ENCODE data around the gene THEMIS2. TPM values are rescaled to one million over a fixed set of nuclear protein-coding genes. Genes with fewer than 3 reads are reported as not detected.
"Not testable (repeated sequence)": the region's sequence is repeated elsewhere in the genome, so short reads cannot be mapped to it uniquely, and the experiment has no call there.

Gene THEMIS2
- total RNA-seq, 3 donors from 2014 or later, result 3.8 to 17.7 (median 15.6) TPM

DNA sequence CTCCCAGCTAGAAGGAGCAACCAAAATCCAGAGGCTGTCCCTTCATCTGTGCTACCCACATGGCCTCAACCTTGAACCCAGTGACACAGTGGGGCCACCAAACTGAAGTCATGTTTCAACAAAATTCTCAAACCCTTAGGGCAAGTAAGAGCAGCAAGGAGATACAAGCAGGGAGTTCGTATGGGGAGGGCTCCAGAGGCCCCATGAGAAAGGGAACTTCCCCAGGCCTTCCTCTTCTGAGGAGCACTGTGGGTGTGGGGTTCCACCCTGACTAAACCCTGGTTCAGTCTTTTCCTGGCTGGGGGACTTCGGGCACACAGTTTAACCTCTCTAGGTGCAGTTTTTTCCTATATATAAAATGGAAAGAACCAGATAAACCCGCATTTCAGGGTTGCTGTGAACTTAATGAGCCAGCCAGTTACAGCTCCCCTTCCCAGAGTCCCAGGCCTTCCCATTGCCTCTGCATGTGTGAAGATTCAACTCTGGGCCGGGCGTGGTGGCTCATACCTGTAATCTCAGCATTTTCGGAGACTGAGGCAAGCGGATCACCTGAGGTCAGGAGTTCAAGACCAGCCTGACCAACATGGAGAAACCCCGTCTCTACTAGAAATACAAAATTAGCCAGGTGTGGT, 8.0 kb upstream of the THEMIS2 start:
- ATAC-seq (peak; percentile 36), DNase-seq (no peak)
- H3K9me3 ChIP-seq, result no peaks in the 10 kb centered on the region
- intact Hi-C loops (cut with DNase I, micrococcal nuclease), result no loop called here
- no peak overlapping the region for H3K4me3 ChIP-seq
- TF ChIP-seq, protein P1, sequence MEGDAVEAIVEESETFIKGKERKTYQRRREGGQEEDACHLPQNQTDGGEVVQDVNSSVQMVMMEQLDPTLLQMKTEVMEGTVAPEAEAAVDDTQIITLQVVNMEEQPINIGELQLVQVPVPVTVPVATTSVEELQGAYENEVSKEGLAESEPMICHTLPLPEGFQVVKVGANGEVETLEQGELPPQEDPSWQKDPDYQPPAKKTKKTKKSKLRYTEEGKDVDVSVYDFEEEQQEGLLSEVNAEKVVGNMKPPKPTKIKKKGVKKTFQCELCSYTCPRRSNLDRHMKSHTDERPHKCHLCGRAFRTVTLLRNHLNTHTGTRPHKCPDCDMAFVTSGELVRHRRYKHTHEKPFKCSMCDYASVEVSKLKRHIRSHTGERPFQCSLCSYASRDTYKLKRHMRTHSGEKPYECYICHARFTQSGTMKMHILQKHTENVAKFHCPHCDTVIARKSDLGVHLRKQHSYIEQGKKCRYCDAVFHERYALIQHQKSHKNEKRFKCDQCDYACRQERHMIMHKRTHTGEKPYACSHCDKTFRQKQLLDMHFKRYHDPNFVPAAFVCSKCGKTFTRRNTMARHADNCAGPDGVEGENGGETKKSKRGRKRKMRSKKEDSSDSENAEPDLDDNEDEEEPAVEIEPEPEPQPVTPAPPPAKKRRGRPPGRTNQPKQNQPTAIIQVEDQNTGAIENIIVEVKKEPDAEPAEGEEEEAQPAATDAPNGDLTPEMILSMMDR (IDR thresholded peaks at IDR 0.05), result no peak
- H3K36me3 ChIP-seq (ENCODE audit: low read depth), result no peaks in the 10 kb centered on the region
- H3K4me1 ChIP-seq (ENCODE audit: low read depth), result peaks cover 3% of the 10 kb centered on the region

DNA sequence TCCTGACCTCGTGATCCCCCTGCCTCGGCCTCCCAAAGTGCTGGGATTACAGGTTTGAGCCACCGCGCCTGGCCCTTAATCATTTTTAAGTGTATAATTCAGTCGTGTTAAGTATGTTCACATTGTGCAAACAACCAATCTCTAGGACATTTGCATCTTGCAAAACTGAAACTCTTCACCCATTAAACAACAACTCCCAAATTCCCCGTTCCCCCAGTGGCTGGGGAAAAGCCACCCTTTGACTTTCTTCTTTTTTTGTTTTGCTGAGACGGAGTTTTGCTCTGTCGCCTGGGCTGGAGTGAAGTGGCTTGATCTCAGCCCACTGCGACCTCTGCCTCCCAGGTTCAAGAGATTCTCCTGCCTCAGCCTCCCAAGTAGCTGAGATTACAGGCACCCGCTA, 6.5 kb upstream of the THEMIS2 start:
- ATAC-seq (no peak), DNase-seq (peak in 1 of 3 donors; percentile 23)
- Histone ChIP-seq H3K9me3 (no peaks in the 10 kb centered on the region), H3K36me3 (ENCODE audit: low read depth) (no peaks in the 10 kb centered on the region), H3K4me3 (no peak overlapping the region), H3K4me1 (ENCODE audit: low read depth) (peaks cover 7% of the 10 kb centered on the region)
- TF ChIP-seq, protein P1 (IDR thresholded peaks at IDR 0.05), result no peak
- intact Hi-C loops (cut with DNase I, micrococcal nuclease), result no loop called here

DNA sequence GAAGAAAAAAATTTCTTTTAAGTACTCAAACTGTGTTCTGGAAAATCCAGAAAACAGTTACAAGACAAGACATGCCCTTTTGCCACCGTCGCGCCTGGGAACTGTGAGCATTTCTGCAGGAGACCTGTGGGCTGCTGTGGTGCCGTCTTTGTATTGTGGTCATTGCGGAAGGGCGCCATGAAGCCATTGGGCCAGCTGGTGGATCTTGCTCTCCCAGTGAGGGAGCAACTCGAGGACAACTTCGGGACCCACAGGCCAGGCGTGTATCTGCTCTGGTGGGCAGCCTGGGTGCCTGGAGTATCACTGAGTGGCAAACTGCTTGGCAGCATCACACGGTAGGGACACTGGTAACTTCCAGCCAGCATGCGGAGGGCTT, 3.8 kb upstream of the THEMIS2 start:
- intact Hi-C loops (cut with DNase I, micrococcal nuclease), result no loop called here
- Histone ChIP-seq H3K4me1 (ENCODE audit: low read depth) (peaks cover 15% of the 10 kb centered on the region), H3K9me3 (no peaks in the 10 kb centered on the region), H3K36me3 (ENCODE audit: low read depth) (no peaks in the 10 kb centered on the region), H3K4me3 (no peak overlapping the region)
- TF ChIP-seq, protein P1 (IDR thresholded peaks at IDR 0.05), result no peak
- ATAC-seq (no peak), DNase-seq (peak in 1 of 3 donors; percentile 49)

DNA sequence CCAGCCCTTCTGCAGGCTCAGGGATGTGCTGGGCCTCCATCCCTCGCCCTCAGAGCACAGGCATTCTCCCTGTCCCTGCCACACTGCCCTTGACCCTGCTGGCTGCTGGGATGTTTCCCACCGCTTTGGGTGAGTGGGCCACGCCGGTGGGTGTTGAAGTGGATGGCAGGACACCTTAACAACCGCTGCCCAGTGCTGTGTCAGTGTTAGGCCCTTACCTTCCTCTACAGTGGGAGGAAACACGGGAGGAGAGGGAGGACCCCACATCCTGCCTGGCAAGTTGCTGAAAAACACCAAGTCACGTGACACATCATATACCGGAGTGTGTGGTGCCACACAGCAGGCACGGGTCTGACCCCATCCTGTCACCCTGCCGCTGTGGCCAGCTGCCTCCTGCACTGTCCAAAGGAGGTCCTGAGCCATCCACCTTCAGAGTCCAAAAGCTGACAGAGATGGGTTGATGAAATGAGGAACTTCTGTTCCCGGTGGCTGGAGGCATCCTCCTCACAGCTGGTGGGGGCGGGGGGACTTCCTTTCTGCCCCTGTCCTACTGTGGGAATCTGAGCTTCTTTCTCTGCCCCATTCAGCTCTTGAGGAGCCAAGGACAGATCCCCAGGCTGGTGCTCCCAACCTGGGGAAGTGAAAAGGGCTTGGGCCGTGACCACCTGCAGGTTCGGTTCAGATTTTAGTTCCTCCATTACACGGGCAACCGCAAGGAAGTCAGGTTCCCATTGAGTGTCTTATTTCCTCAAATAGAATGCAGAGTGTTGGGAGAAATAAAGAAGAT, 3.2 kb upstream of the THEMIS2 start:
- Histone ChIP-seq H3K4me1 (ENCODE audit: low read depth) (peaks cover 15% of the 10 kb centered on the region), H3K9me3 (no peaks in the 10 kb centered on the region), H3K36me3 (ENCODE audit: low read depth) (no peaks in the 10 kb centered on the region), H3K4me3 (no peak overlapping the region)
- intact Hi-C loops (cut with DNase I, micrococcal nuclease), result no loop called here
- TF ChIP-seq, protein P1 (IDR thresholded peaks at IDR 0.05), result no peak
- DNase-seq (peak in 2 of 3 donors; percentile 50 to 83), ATAC-seq (peak; percentile 64)

DNA sequence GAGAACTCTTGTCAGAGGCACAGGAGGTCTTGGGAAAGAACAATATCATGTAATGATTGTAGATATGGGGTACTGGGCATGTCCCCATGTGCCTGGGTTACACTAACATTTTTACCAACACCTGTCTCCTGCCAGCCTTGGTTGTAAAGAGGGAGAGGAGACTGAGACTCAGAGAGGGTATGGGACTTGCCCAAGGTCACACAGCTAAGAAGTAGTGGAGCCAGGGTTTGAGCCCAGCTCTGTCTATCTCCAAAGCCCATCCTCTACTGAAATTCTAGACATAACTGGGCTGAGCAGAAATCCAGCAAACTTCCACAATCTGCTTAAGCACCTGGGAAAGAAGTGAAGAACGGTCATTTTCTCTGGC, 2.6 kb upstream of the THEMIS2 start:
- peaks cover 15% of the 10 kb centered on the region for H3K4me1 ChIP-seq (ENCODE audit: low read depth)
- no peak for DNase-seq
- no peak overlapping the region for H3K4me3 ChIP-seq
- no peaks in the 10 kb centered on the region for H3K9me3 ChIP-seq
- ATAC-seq, result no peak
- intact Hi-C loops (cut with DNase I, micrococcal nuclease), result no loop called here
- no peaks in the 10 kb centered on the region for H3K36me3 ChIP-seq (ENCODE audit: low read depth)
- TF ChIP-seq, protein P1 (IDR thresholded peaks at IDR 0.05), result no peak

DNA sequence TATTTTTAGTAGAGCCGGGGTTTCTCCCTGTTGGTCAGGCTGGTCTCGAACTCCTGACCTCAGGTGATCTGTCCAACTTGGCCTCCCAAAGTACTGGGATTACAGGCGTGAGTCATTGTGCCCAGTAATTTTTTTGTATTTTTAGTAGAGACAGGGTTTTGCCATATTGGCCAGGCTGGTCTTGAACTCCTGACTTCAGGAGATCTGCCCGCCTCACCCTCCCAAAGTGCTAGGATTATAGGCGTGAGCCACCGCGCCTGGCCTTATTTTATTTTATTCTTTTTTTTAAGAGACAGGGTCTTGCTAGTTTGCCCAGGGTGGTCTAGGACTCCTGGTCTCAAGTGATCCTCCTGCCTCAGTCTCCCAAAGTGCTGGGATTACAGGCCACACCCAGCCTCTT, 1.3 kb upstream of the THEMIS2 start:
- not testable (repeated sequence) for H3K4me3 ChIP-seq, DNase-seq

More for the DNA sequence above, 1.3 kb upstream of the THEMIS2 start:
- H3K4me1 ChIP-seq (ENCODE audit: low read depth), result peaks cover 20% of the 10 kb centered on the region
- ATAC-seq; H3K36me3 ChIP-seq (ENCODE audit: low read depth); H3K9me3 ChIP-seq; intact Hi-C loops (cut with DNase I, micrococcal nuclease): not testable (repeated sequence)

Data from mucosa of descending colon (tissue), 3 donors.